Measurements from ENCODE around the gene C15orf39. TPM values are rescaled to one million over a fixed set of nuclear protein-coding genes. Genes with fewer than 3 reads are reported as not detected.

C15orf39 gene
- total RNA-seq, 2 donors from 2014 or later, result 17.9 to 96.3 TPM

DNA sequence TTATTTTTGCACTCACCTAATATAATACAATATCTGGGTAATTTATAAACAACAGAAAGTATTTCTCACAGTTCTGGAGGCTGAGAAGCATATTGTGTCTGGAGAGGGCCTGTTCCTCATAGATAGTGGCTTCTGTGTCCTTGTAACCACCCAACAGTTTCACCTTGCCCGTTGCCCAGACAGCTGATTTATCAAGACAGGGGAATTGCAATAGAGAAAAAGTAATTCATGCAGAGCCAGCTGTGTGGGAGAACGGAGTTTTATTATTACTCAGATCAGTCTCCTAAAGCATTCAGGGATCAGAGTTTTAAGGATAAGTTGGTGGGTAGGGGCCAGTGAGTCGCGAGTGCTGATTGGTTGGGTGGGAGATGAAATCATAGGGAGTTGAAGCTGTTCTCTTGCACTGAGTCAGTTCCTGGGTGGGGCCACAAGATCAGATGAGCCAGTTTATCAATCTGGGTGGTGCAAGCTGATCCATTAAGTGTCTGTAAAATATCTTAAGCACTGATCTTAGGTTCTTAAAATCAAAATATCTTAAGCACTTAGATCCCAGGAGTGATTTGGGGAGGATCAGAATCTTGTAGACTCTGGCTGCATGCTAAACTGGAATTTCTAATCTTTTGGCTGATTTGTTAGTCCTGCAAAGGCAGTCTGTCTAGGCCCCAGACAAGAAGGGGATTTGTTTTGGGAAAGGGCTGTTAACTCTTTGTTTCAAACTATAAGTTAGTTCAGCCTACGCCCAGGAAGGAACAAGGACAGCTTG lies 33.9 kb upstream of the C15orf39 start:
- no peak for DNase-seq (ENCODE audit: low spot score)

DNA sequence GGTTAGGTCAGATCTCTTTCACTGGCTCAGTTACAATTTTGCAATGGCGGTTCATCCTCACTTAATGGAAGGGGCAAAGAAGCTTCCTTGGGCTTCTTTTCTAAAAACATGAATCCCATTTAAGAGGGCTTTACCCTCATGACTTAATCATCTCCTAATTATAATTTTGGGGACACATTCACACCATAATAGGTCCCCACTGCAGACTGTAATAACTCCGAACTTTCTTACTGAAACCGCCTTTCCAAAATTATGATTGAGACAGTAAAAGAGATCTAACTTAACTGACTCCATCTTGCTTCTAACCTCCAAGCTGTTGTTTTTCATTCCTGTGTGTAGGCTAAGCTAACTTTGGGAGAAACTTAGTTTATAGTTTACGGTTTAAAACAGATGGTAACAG lies 33.3 kb upstream of the C15orf39 start:
- no peak for DNase-seq (ENCODE audit: low spot score)
- no peaks in the 10 kb centered on the region for H3K4me1 ChIP-seq (replicated peaks)
- intact Hi-C loops (cut with DNase I), result no loop called here
- no peaks in the 10 kb centered on the region for H3K27me3 ChIP-seq (replicated peaks; ENCODE audit: insufficient read depth)
- TF ChIP-seq POLR2A (IDR thresholded peaks at IDR 0.05) (no peak), POLR2AphosphoS5 (IDR thresholded peaks at IDR 0.05) (no peak)
- TF ChIP-seq, protein P1, sequence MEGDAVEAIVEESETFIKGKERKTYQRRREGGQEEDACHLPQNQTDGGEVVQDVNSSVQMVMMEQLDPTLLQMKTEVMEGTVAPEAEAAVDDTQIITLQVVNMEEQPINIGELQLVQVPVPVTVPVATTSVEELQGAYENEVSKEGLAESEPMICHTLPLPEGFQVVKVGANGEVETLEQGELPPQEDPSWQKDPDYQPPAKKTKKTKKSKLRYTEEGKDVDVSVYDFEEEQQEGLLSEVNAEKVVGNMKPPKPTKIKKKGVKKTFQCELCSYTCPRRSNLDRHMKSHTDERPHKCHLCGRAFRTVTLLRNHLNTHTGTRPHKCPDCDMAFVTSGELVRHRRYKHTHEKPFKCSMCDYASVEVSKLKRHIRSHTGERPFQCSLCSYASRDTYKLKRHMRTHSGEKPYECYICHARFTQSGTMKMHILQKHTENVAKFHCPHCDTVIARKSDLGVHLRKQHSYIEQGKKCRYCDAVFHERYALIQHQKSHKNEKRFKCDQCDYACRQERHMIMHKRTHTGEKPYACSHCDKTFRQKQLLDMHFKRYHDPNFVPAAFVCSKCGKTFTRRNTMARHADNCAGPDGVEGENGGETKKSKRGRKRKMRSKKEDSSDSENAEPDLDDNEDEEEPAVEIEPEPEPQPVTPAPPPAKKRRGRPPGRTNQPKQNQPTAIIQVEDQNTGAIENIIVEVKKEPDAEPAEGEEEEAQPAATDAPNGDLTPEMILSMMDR (IDR thresholded peaks at IDR 0.05), result no peak
- H3K4me3 ChIP-seq, result no peak overlapping the region
- no peaks in the 10 kb centered on the region for H3K9me3 ChIP-seq
- H3K36me3 ChIP-seq, result no peaks in the 10 kb centered on the region
- WGBS, result 95% methylated on average over 4 of the region's 4 CpGs
- no peak overlapping the region for H3K27ac ChIP-seq

More for the DNA sequence above, 33.9 kb upstream of the C15orf39 start:
- TF ChIP-seq, protein P1 (IDR thresholded peaks at IDR 0.05), result no peak
- TF ChIP-seq POLR2AphosphoS5 (IDR thresholded peaks at IDR 0.05) (no peak), POLR2A (IDR thresholded peaks at IDR 0.05) (no peak)
- WGBS, result 79% methylated on average over 5 of the region's 5 CpGs
- H3K4me1 ChIP-seq (replicated peaks), result no peaks in the 10 kb centered on the region
- H3K27ac ChIP-seq, result no peak overlapping the region
- no peaks in the 10 kb centered on the region for H3K9me3 ChIP-seq
- no peak overlapping the region for H3K4me3 ChIP-seq
- H3K27me3 ChIP-seq (replicated peaks; ENCODE audit: insufficient read depth), result no peaks in the 10 kb centered on the region
- intact Hi-C loops (cut with DNase I), result no loop called here
- H3K36me3 ChIP-seq, result no peaks in the 10 kb centered on the region

DNA sequence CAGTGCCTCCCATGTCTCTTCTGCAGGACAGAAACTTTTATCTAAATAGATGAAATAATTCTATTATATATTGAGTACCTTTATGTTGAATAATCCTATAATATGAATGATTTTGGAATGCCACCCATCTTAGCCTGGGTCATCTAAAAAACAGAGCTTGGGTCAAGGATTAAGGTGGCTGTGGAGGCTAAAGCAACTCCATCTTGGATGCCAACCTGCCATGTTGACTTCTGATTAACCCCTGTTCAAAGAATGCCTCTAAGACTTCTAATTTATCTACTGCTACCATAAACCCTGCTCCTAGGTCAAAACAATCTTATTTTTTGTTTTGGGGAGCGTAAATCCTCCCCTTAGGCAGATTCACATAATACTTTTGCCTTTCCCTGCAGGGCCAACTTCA lies 31.5 kb upstream of the C15orf39 start:
- Histone ChIP-seq H3K27me3 (replicated peaks; ENCODE audit: insufficient read depth) (no peaks in the 10 kb centered on the region), H3K4me1 (replicated peaks) (no peaks in the 10 kb centered on the region), H3K36me3 (no peaks in the 10 kb centered on the region), H3K27ac (no peak overlapping the region), H3K4me3 (no peak overlapping the region), H3K9me3 (no peaks in the 10 kb centered on the region)
- 98% methylated on average over 1 of the region's 1 CpG for WGBS
- TF ChIP-seq POLR2AphosphoS5 (IDR thresholded peaks at IDR 0.05), result no peak
- TF ChIP-seq POLR2A (IDR thresholded peaks at IDR 0.05), result no peak
- TF ChIP-seq, protein P1 (IDR thresholded peaks at IDR 0.05), result no peak
- intact Hi-C loops (cut with DNase I), result no loop called here
- DNase-seq (ENCODE audit: low spot score), result no peak

DNA sequence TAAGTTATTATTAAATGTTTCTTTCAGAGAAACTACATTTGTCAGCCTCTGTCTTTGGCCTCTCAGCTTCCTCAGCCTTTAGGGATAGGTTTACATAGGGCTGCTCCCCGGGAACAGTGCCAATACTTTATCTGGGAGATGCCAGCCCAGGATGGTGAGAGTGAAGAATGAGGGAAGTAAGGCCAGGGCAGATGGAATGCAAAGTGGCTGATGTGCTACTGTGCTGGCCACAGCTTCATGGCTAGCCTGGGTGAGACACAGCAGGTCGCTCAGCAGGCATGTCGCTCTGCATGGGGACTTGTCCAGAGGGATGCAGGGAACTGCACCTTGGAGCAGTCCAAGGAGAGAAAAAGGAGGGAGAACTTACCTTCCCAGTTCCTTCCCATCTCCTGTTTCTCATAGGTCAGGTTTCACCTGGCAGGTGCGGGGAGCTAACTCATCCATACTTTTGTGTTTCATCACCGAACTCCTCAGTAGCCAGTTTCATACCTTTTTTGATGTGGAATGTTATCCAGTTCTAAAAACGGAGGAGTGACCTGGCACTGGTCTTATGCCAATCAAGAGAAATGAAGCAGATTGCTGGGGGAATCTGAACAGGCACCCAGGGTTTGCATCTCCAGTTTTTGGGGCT lies 30.9 kb upstream of the C15orf39 start:
- intact Hi-C loops (cut with DNase I), result no loop called here
- DNase-seq (ENCODE audit: low spot score), result no peak
- H3K9me3 ChIP-seq, result no peaks in the 10 kb centered on the region
- TF ChIP-seq, protein P1 (IDR thresholded peaks at IDR 0.05), result no peak
- TF ChIP-seq POLR2A (IDR thresholded peaks at IDR 0.05), result no peak
- no peak for TF ChIP-seq POLR2AphosphoS5 (IDR thresholded peaks at IDR 0.05)
- H3K4me3 ChIP-seq, result no peak overlapping the region
- H3K4me1 ChIP-seq (replicated peaks), result no peaks in the 10 kb centered on the region
- 84% methylated on average over 6 of the region's 6 CpGs for WGBS
- H3K27me3 ChIP-seq (replicated peaks; ENCODE audit: insufficient read depth), result no peaks in the 10 kb centered on the region
- H3K36me3 ChIP-seq, result no peaks in the 10 kb centered on the region
- H3K27ac ChIP-seq, result no peak overlapping the region

DNA sequence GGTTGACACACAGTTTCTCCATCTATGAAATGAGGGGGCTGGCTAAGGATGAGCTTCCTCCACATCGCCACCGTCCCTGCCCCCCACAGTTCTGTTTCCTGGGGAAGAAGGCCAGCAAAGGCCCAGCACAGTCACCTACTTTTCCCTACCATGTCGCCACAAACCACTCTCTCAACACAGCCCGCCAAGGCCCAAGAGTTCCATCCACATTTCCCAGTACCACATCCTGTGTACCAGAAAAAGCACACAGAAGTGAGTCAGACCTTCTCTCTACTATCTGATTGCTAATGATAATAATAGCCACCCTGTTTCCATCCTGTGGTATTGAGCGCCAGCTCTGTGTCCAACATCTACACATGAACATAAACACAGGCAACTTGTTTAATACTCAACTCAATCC lies 30.3 kb upstream of the C15orf39 start:
- intact Hi-C loops (cut with DNase I), result no loop called here
- 83% methylated on average over 5 of the region's 5 CpGs for WGBS
- Histone ChIP-seq H3K36me3 (no peaks in the 10 kb centered on the region), H3K27me3 (replicated peaks; ENCODE audit: insufficient read depth) (no peaks in the 10 kb centered on the region), H3K9me3 (no peaks in the 10 kb centered on the region), H3K4me1 (replicated peaks) (peaks cover 3% of the 10 kb centered on the region), H3K27ac (no peak overlapping the region), H3K4me3 (no peak overlapping the region)
- TF ChIP-seq, protein P1 (IDR thresholded peaks at IDR 0.05), result no peak
- TF ChIP-seq POLR2A (IDR thresholded peaks at IDR 0.05) (no peak), POLR2AphosphoS5 (IDR thresholded peaks at IDR 0.05) (no peak)
- no peak for DNase-seq (ENCODE audit: low spot score)

Data from prostate gland (tissue), 2 donors.